Activated naive CD4-positive, alpha-beta T cell treated with Interleukin-2 at 50 U/mL for 16 hours (primary cell): ENCODE measurements around the gene NXPE3.

Experiments
- DNase-seq: peaks from one replicate; pipeline ENCODE4 v3.0.0-alpha.2; 2020

The NXPE3 gene

DNA sequence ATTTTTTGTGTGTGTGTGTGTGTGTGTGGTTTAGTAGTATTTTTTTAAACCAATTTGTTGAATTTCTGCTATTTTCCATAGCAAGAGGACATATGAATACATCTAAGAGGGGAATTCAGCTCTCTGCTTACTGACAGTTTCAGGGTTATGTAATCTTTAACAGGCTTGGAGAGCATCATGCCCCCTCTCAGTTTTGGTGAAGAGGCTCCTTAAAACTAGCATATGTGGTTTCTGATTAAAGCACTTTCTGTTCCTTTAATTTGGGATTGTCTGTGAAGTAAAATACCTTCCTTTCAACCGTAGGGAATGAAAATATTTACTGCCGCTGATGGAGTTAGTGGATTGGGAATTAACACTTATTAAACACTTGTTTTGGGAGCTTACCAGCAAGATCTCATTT is 50.9 kb downstream of the NXPE3 start:
- DNase-seq = no peak

DNA sequence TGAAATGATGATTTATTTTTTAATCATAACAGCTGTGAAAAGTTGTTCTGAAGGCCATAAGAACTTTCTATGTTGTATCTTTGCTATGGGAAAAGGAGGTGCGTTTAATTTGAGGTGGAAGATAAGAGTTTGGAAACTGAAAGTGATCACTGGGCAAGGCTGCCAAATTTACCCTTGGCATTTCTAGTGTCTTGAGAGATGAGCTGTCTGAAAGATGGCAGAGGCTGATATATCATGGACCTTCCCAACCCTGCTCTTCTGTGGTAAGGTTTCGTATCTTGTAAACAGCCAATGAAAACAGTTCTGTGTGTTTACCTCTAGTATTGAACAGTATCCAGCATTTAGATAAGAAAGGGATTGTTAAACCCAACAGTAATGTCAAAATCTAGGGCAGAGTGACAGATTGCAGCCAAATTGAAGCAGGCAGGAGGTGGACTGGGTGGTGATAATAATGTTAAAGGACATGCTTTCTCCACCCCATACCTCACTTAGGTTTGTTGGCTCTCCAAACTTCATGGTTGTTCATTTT is 54.5 kb downstream of the NXPE3 start:
- no peak for DNase-seq

DNA sequence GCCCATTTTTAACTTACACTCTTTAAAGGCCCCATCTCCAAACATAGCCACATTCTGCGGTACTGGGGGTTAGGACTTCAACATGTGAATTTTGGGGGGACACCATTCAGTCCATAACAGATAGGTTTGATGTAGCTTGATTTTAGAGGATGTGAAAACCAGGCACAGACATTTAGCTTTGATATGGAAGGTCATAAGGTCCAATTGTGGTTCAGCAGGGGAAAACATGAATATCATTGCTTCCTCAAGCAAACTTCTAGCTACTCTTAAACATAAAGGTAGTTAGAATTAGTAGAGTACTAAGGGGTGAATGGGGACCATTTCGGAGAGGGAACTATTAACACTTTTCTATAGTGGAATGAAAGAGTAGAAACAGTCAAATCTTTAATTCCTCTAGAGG is 56.7 kb downstream of the NXPE3 start:
- DNase-seq = no peak

DNA sequence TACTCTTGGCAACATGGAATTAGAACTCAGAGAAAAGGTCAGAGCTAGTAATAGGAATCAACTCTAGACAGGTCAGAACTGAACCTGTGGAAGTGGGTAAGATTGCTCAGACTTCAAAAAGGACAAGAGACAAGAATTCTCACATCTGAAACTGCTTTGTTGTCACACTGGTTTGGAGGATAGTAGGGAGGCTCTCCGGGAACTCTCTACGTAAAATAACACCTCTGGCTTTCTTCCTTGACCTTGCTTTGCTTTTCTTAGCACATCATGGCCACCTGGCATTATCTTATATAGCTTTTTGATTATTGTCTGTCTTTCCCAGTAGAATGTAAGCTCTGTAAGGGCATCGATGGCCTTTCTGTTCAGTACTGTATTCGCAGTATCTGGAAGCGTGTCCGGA is 57.1 kb downstream of the NXPE3 start:
- no peak for DNase-seq

DNA sequence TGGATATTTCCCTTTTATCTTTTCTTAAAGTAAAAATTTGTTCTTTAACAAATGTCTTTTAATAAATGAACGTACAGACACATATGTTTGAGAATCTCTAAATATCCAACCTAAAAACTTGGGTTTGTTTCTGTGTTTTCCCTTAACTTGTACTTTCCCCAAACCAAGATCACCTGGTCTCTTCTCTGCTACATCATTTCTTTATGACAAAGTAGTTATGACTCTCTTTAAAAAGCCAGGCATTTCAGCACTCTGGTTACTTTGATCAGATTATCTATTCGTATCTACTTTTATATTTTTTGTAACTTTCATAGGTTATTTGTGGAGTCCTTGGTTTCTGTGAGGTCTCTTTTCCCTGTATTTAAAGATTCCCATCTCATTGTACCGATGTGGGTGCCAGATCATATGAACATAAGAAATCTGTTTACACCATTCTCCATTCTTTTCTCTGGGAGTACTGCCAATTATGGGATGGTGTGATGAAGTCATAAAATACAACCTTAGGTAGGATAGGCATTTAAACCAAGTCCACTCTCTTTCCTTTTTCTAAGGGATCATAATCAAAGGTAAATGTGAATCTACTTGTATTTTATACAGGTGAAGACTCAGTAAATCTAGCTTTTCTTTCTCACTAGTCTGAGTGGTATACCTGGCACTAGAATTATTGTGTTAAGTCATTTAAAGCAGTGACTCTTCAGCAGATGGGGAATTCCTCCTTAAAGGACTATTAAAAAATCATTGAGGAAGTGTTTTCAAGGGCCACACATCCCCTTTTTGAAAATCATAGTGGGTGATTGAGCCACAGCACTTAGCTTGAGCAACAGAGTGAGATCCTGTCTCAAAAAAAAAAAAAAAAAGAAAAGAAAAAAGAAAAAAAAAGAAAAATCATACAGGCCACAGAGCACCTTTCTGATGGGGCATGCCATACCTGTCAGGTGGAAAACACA is 57.9 kb downstream of the NXPE3 start:
- no peak for DNase-seq

DNA sequence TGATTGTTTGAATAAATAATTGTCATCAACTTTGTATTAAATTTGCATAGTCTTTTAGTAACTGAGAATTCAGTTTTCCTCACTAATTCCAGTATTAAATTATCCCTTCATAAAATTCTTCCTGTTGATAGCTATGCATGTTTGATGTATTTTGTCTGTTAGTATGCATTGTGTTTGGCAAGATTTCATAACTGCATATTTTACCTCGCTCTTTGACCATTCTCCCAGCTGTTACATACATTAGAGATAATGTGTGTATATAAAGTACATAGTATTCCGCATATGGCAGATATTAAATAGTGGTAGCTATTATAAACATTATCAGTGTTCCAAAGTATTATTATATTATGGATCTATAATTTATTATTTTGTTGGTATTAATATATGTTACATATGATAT is 59.7 kb downstream of the NXPE3 start:
- DNase-seq = no peak

DNA sequence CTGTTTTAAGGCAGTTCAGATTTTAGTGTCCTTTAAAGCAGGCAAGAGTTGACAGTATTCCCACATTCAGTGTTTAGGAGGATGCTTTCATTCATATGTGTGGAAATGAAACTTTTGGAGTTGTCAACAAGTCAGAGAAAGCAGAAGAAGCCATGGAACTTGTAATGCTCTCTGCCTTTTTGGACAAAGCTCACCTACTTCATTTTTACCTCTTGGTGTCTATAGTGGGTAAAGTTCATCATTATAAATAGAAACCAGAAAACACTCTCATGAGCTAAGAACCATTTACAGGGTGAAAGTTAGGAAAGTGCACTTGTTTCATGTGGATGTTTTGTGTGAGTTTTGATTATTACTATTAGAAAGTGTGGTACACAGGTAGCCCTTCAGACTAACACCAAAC is 61.1 kb downstream of the NXPE3 start:
- no peak for DNase-seq

DNA sequence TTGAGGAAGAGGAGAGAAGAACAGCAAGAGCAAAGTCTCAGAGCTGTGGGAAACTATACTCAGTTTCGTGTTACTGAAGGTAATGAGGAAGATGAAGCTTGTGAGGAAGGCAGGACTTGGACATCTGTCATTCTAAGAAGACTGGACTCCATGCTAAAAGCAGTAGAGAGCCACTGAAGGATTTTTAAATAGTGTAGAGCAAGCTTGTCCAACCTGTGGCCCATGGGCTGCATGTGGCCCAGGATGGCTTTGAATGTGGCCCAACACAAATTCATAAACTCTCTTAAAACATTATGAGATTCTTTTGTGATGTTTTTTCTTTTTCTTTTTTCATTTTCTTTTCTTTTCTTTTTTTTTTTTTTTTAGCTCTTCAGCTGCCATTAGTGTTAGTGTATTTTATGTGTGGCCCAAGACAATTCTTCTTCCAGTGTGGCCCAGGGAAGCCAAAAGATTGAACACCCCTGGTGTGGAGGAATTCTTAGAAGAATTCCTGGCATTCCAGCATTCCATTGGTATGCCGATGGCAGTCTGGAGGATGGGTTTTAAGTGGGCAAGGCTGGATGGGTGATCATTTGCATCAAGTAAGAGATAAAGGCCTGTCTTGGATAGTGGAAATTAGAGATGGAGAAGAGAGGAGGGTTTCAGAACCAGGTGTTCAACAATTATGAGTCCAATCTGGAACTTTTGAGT is 63.4 kb downstream of the NXPE3 start:
- no peak for DNase-seq

DNA sequence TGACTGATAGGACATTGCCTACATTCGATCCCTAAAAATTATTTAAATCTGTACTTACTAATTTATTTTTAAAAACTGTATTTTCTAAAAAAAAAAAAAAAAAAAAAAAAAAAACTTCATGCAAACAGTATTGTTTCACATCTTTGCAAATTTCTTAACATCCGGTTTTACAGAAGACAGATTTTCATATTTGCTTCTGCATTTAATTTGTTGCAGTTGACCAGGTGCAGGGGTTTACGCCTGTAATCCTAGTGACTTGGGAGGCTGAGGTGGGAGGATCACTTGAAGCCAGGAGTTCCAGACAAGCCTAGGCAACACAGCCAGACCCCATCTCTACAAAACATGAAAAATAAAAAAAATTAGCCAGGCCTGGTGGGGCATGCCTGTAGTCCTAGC is 63.9 kb downstream of the NXPE3 start:
- no peak for DNase-seq

DNA sequence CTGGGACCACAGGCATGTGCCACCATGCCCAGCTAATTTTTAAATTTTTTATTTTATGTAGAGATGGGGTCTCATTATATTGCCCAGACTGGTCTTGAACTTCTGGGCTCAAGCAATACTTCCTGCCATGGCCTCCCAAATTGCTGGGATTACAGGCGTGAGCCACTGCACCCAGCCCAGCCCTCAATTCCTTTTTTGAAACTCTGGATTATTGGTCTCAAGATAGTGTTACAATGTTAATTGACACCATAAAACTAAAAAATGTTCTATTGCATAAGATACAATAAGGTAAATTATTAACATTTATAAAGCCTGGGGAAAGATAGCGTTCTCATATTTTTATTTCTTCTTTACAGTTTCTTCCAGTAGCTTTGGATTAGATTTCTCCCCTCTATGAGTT is 66.4 kb downstream of the NXPE3 start:
- no peak for DNase-seq

DNA sequence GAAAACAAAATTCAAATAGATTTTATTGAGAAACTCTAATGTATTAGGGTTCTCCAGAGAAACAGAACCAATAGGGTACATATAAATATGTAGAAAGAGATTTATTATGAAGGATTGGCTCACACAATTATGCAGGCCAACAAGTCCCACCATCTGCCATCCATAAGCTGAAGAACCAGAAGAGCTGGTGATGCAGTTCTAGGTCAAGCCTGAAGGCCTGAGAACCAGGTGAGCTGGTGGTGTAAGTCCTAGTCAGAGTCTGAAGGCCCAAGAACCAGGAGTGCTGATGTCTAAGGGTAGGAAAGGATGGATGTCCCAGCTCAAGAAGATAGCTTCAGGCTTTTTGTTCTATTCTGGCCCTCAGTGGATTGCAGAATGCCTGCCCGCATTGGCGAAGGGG is 67.7 kb downstream of the NXPE3 start:
- DNase-seq = no peak

DNA sequence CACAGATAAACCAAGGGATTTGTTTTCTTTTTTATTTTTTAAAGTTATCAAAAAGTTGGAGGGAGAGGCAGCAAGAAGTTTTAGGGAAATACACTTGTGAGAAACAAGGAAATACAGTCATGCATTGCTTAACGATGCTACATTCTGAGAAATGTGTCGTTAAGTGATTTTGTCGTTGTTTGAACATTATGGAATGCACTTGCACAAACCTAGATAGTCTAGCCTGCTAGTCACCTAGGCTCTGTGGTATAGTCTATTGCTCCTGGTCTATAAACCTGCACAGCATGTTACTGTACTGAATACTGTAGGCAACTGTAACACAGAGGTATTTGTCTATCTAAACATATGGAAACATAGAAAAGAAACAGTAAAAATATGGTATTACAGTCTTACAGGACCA is 68.3 kb downstream of the NXPE3 start:
- DNase-seq = no peak

DNA sequence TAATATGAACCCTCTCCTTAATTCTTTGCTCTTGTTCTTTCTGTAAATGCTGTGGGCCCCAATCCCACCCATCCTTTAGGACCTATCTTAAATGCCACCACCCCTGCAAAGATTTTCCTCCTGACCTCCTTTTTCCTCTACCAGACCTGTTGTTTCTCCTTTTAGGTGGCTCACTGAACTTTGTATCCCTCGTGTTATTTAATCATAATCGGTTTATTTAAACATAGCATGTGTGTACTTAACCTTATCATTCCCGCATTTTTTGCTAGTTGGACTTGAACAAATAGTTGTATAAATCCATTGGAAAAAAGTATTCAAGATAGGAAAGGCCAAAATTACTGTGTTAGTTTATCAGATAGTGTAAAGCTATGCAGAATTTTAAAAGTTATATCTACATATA is 69.3 kb downstream of the NXPE3 start:
- no peak for DNase-seq

DNA sequence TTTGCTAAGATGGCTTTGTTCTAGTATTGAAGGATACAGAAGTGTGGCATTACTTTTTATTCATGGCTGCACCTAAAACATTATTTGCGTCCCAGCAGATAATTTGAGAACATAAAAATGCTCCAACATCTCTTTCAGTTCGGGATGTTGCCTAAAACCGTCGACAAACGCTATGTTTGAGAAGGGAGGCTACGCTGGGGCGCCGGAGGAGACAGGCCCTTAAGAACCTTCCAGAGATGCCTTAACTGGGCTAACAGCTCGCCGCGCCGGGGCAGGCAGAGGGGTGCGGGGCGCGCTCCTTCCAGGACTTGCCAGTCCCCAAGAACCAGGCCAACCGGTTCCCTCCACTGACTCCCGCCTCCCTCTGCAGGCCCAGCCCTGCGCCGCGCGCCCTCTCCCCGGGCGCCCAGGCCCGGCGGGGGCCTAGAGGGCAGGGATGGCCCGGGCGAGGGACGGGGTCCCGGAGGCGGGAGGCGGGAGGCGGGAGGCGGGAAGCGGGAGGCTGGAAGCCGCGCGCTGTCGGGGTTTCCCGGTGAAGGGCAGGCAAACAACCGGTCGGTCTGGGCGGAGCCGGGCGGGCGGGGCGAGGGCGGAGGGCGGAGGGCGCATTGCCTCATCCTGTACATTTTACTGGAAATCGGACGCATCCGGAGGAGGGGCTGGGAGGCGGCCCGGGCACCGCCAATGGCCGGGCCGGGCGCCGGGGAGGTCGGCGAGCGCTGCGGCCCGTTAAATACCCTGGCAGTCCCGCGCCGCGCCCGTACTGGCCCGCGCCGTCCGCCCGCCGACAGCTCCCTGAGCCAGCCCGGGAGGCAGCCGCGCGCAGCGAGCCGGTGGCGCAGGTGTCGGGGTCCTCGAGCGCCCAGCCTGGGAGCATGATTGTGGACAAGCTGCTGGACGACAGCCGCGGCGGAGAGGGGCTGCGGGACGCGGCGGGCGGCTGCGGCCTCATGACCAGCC is 70.0 kb downstream of the NXPE3 start, which contains the start of gene NFKBIZ:
TSS of gene NFKBIZ (plus strand) at position 761 of the 960 bp plus-strand sequence. CDS start at position 876, 115 bp downstream.
- peak; percentile 95 for DNase-seq

DNA sequence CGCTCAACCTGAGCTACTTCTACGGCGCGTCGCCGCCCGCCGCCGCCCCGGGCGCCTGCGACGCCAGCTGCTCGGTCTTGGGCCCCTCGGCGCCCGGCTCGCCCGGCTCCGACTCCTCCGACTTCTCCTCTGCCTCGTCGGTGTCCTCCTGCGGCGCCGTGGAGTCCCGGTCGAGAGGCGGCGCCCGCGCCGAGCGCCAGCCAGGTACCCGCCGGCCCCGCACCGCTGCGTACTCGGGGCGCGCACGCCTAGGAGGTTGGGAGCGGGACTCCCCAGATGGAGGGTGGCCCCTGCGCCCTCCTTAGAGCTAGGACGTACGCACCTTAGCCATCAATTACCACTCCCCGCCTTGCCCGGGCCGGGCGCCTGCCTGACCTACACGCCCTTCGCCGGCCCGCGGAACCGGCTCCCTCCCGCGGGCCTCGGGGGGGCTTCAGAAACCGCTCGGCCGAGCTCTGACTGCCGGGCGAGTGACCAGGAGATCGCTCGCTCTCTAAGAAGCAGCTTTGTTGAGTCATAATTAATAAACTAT is 70.8 kb downstream of the NXPE3 start:
- DNase-seq = peak; percentile 61

DNA sequence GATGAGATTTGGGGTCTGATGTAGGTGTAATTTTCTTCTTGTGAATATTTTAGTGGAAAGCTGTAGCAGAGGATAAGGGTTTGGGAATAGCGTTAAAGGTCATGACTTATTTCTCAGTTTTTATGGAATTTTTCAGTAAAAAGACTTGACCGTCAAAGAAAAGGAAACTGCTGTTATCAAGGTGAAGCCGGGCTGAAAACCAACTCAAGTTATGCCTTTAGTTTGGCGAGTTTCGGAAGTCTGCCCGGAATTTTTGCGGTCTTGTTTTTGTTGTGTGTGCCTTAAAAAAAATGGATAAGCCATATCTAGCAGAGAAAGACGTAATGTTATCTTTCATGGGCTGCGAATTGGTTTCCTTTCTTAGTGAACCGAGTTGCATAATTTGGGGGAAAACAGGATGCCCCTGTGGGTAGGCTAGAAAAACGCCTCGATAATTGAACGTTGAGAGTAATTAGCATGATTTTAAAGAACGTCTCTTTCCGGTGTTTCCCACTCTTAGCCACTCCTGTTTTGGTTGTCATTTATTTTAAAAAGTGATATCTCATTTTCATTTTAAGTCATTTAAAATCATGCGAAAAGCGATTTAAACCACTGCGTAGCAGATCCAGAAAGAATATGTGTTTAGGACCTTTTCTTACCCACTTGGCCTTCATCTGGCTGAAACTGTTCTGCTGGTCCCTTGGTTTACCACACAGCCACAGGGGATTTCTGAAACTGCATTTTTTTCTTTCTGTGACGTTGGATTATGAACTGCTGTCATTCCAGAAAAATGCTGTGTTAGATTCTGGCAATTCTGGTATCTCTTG is 71.4 kb downstream of the NXPE3 start:
- peak; percentile 52 for DNase-seq

DNA sequence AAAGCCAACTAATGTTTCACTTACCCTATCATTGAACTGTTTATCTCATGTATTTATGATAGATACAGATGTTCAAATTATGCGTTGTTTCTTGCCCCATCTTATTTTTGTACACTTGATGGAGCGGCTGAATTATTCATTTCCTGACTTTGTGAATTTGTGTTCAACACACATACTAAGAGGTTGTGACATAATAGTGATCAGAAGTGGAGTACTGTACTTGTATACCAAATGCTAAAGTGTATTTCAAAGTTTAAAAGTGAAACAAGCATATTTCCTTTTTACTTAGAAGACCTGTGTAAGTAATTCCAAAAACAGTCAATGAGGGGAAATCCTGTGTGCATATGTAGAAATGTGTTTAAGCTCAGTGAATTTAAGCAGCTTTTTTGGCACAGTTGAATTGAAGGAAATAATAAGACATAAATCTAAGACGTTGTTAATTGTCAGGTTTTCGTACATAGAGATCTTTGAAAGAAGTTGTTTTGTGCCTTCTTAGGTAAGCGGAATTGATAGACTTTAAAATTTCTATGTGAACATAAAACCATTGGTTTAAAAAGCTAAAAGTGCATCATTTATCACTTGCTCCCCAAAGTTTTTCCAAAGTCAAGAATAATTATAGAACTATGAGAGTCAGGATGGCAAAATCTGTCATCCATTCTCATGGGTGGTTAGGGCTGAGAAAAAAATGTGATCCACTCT is 72.2 kb downstream of the NXPE3 start:
- DNase-seq = no peak

DNA sequence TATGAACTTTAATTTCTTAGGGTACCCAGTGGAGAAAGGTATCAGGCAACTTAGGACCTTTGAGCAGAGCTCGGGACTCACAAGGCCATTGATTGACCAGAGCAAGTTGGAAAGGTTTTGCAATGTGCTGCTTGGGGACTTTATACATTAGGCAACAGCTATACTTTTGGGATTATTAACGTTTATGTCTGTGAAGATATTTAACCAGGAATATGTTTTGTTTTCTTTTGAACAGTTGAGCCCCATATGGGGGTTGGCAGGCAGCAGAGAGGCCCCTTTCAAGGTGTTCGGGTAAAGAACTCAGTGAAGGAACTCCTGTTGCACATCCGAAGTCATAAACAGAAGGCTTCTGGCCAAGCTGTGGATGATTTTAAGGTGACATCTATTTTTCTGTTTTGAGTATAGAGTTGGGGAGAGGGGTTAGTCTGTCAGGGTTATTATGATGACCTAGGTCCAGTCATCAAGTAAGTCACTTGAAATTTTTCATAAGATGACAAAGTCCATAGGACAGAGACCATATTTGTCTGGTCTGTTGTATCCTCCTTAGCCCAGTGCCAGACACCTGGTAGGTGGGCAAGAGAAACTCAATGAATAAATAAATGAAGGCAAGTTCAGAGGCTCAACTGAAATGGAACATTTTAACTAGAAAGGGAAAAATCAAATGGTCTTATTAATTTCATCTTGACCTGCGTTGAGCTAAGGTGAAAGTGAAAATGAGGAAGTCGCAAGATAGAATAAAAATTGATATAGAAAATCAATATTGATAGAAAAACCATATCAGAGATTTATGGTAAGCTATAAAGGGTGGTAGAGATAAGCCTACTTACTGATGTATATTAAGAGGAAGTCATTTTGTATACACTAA is 73.1 kb downstream of the NXPE3 start:
- no peak for DNase-seq

DNA sequence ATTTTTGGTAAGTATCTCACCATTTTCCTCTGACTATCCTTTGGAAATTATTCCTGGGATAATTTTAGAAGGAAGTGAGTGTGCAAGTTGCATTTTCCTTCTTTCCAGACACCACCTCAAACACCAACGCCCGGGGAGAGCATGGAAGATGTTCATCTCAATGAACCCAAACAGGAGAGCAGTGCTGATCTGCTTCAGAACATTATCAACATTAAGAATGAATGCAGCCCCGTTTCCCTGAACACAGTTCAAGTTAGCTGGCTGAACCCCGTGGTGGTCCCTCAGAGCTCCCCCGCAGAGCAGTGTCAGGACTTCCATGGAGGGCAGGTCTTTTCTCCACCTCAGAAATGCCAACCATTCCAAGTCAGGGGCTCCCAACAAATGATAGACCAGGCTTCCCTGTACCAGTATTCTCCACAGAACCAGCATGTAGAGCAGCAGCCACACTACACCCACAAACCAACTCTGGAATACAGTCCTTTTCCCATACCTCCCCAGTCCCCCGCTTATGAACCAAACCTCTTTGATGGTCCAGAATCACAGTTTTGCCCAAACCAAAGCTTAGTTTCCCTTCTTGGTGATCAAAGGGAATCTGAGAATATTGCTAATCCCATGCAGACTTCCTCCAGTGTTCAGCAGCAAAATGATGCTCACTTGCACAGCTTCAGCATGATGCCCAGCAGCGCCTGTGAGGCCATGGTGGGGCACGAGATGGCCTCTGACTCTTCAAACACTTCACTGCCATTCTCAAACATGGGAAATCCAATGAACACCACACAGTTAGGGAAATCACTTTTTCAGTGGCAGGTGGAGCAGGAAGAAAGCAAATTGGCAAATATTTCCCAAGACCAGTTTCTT is 74.2 kb downstream of the NXPE3 start:
- DNase-seq = no peak
